Naive B cell (primary cell): ENCODE measurements around the gene ACE2. TPM values are rescaled to one million over a fixed set of nuclear protein-coding genes. Genes with fewer than 3 reads are reported as not detected.

ENCODE experiments used
- ATAC-seq, 2 donors: fragments of 150-1000 bp; cut with Tn5 transposase; 2 replicates each; pipeline ENCODE4 v1.10.0; 2021; ENCODE audit warnings: low read depth in 2 of 2, mild to moderate bottlenecking in 2 of 2, moderate library complexity in 2 of 2
- DNase-seq: peaks from one replicate; pipeline ENCODE4 v3.0.0; 2022
- H3K27ac Mint-ChIP-seq, 6 donors: one replicate each; pipeline ENCODE4 v1.8.0; 2020 to 2022; ENCODE audit warnings: mild to moderate bottlenecking in 6 of 6, mixed read lengths in 6 of 6, moderate library complexity in 5 of 6, inconsistent platforms in 2 of 6
- H3K27me3 Mint-ChIP-seq, 3 donors: one replicate each; pipeline ENCODE4 v1.8.0; 2021 to 2022; ENCODE audit warnings: mixed read lengths in 3 of 3, mild to moderate bottlenecking in 1 of 3
- H3K36me3 Mint-ChIP-seq, 2 donors: one replicate each; pipeline ENCODE4 v1.8.0; 2020 to 2022; ENCODE audit warnings: mixed read lengths in 2 of 2, inconsistent platforms in 1 of 2, mild to moderate bottlenecking in 1 of 2
- H3K4me1 Mint-ChIP-seq, 3 donors: one replicate each; pipeline ENCODE4 v1.8.0; 2020 to 2022; ENCODE audit warnings: mixed read lengths in 3 of 3, inconsistent platforms in 1 of 3, mild to moderate bottlenecking in 1 of 3, moderate library complexity in 1 of 3
- H3K4me3 Mint-ChIP-seq, 8 donors: one replicate each; pipeline ENCODE4 v1.8.0; 2020 to 2022; ENCODE audit warnings: mild to moderate bottlenecking in 8 of 8, mixed read lengths in 8 of 8, moderate library complexity in 8 of 8, inconsistent platforms in 2 of 8
- H3K9me3 Mint-ChIP-seq, 7 donors: one replicate each; pipeline ENCODE4 v1.8.0; 2020 to 2022; ENCODE audit warnings: mixed read lengths in 7 of 7, mild to moderate bottlenecking in 5 of 7, inconsistent platforms in 2 of 7, moderate library complexity in 1 of 7
- polyA plus RNA-seq, 6 donors: library from polyadenylated mRNA; unstranded; fragments of 300-500 nt; fragmentation: Illumina TruSeq; gene quantifications; one replicate each; pipeline ENCODE4 v1.2.3, GENCODE V29; 2021; ENCODE audit warnings: low read depth in 6 of 6

ACE2 gene
- polyA plus RNA-seq, 6 donors from 2014 or later: 0.11 TPM; not detected in 5

DNA sequence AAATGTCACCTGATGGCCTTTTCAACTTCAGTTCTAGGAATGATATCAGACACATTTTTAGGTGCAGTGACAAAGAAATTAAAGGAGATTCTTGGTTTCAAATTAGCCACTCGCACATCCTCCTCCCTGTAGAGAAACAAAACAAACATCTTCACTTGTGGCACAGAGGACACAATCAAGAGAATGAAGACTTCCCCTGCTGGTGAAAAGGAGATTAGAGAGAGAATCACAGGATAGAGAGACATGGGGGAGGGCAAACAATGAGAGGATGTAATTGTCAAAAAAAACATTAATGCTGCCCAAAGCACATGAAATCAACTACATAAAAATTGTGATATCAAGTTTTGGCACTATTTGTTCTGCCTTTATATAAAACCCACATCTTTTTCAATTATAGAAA is 34.5 kb downstream of the ACE2 start:
- ATAC-seq: no peak
- H3K9me3 Mint-ChIP-seq: no peaks in the 10 kb centered on the region

DNA sequence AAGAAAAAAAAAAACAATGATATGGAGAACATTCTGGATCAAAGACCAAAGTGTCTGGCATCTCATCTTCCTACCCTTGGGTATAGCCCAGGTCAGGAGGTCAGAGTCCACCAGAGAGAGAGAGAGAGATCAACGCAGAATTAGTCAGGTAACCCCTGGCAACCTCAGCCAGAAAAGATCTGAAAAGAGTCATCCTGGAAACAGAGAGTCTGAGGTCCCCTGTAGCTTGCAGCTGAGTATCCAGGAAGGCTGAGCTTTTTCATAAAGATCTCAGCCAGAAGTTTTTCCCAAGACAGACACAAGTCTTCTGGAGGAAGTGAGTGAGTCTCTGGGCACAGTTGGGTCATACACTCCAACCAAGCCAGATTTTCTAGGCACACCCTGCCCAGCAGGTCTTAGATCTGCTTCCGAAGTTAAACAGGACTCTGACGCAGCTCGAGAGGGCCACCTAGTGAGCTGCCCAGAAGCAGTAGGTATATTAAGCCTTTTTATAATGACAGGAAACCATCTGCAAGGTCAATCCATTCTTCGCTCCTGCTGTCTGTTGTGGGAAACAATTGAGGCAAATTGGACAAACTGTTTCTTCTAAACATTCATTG is 35.7 kb downstream of the ACE2 start:
- Mint-ChIP-seq H3K9me3 (no peaks in the 10 kb centered on the region), H3K27me3 (peaks cover 0 to 51% (median 12%) of the 10 kb centered on the region in 3 donors), H3K4me1 (no peaks in the 10 kb centered on the region), H3K27ac (no peak overlapping the region), H3K36me3 (no peaks in the 10 kb centered on the region), H3K4me3 (no peak overlapping the region)
- no peak for DNase-seq
- no peak for ATAC-seq

More for the DNA sequence above, 34.5 kb downstream of the ACE2 start:
- no peaks in the 10 kb centered on the region for H3K4me1 Mint-ChIP-seq
- DNase-seq: no peak
- H3K36me3 Mint-ChIP-seq: no peaks in the 10 kb centered on the region
- no peak overlapping the region for H3K27ac Mint-ChIP-seq
- H3K4me3 Mint-ChIP-seq: no peak overlapping the region
- peaks cover 0 to 51% (median 12%) of the 10 kb centered on the region in 3 donors for H3K27me3 Mint-ChIP-seq

DNA sequence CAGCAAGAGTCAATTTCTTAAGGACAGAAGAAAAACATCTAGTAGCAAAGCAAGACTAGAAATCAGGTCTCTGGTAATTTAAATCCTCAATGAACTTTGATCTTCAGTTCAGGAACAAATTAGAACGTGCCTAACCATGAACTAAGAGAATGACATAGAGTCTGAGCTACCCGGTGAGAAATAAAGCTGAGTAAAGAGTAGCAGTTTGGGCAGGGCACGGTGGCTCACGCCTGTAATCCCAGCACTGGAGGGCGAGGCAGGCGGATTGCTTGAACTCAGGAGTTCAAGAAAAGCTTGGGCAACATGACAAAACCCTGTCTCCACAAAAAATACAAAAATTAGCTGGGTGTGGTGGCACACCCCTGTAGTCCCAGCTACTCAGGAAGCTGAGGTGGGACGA is 37.7 kb downstream of the ACE2 start:
- Mint-ChIP-seq H3K4me1 (no peaks in the 10 kb centered on the region), H3K36me3 (no peaks in the 10 kb centered on the region), H3K27me3 (peaks cover 0 to 42% (median 12%) of the 10 kb centered on the region in 3 donors), H3K9me3 (no peaks in the 10 kb centered on the region), H3K4me3 (no peak overlapping the region), H3K27ac (no peak overlapping the region)
- DNase-seq (no peak), ATAC-seq (no peak)

DNA sequence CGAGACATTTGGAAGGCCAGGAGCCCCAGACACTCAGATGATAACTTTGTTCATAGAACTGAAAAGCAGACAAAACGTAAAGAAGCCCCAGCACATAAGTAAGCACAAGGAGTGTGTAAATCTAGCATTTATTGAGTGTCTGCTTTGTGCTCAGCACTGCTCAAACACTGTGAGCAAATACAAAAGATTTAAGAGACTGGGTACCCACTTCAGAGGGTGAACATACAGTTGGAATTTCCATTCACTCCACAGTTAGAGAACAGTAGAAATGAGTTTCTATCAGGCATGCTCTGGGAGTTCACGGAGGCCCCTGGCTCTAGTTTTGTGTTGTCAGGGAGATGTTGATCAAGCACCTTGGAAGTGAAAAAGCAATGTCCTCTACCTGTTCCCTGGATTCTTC is 39.8 kb downstream of the ACE2 start:
- H3K27me3 Mint-ChIP-seq: peaks cover 0 to 30% (median under 1%) of the 10 kb centered on the region in 3 donors
- no peak overlapping the region for H3K27ac Mint-ChIP-seq
- DNase-seq (no peak), ATAC-seq (no peak)
- H3K4me3 Mint-ChIP-seq: no peak overlapping the region
- H3K4me1 Mint-ChIP-seq: no peaks in the 10 kb centered on the region
- H3K36me3 Mint-ChIP-seq: no peaks in the 10 kb centered on the region
- no peaks in the 10 kb centered on the region for H3K9me3 Mint-ChIP-seq

DNA sequence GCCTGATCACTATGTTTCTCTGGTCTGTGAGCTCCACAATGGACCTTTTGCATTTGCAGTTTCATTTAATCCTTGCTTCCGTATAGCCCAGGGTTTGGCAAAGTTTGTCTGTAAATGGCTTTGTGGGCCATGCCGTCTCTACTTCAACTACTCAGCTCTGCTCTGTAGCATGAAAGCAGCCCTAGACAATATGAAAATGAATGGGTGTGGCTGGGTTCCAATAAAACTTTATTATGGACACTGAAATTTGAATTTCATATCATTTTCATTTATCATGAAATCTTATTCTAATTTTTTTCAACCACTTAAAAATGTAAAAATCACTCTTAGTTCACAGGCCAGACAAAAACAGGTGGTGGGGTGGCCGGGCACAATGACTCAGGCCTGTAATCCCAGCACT is 41.5 kb downstream of the ACE2 start:
- no peaks in the 10 kb centered on the region for H3K4me1 Mint-ChIP-seq
- no peak overlapping the region for H3K27ac Mint-ChIP-seq
- no peak overlapping the region for H3K4me3 Mint-ChIP-seq
- no peaks in the 10 kb centered on the region for H3K36me3 Mint-ChIP-seq
- H3K27me3 Mint-ChIP-seq: peaks cover 0 to 19% (median 0%) of the 10 kb centered on the region in 3 donors
- ATAC-seq: no peak
- DNase-seq: no peak
- H3K9me3 Mint-ChIP-seq: no peaks in the 10 kb centered on the region

DNA sequence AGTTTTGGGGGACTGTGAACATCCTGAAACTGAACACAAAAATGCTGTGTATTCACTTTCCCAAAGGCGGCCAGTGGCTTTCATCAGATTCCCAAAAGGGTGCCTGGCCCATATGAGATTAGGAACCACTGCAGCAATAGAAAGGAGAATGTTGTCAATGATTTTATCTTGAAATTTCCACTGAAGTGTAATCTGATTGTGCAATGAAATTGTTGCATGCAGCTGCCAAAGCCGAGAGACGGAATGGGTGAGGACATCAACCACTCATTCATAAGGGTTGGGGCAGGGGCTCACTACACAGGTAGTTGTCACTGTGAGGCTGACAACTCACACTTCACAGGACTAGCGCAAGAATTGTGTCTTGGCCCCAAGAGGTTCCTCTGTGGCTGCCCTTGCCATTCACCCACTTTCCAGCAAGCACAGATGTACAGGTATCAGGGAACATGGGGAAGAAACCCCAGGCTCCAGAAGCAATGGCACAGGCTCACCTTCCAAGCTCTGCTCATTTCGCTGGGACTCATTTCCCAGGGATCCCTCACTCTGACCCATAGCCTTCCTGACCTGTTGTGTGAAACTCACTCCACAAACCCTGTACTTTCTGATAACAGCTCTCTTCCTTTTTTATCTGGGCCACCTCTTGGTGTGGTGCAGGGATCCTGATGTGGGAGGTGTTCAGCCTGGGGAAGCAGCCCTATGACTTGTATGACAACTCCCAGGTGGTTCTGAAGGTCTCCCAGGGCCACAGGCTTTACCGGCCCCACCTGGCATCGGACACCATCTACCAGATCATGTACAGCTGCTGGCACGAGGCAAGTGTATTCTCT is 51.4 kb downstream of the ACE2 start:
- no peaks in the 10 kb centered on the region for H3K36me3 Mint-ChIP-seq
- peaks cover 0 to 45% (median 0%) of the 10 kb centered on the region in 3 donors for H3K27me3 Mint-ChIP-seq
- no peak overlapping the region for H3K4me3 Mint-ChIP-seq
- H3K9me3 Mint-ChIP-seq: peaks cover 0 to 13% (median 2%) of the 10 kb centered on the region in 7 donors
- H3K4me1 Mint-ChIP-seq: no peaks in the 10 kb centered on the region
- ATAC-seq: no peak
- H3K27ac Mint-ChIP-seq: no peak overlapping the region
- no peak for DNase-seq

DNA sequence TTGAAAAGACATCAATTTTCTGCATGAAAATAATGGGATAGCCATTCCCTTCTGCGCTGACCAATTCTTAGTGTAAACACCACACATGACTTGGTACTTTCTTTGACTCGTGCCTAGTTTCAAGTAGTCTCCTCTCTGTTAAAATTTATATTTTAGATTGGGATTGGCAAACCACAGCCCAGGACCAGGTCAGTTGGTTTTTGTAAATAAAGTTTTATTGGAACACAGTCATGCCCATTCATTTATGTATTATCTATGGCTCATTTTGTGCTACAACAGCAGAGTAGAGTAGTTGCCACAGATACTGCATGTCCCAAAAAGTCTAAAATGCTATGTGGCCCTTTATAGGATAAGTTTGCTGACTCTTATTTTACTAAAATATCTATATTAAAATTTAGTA is 53.4 kb downstream of the ACE2 start:
- H3K9me3 Mint-ChIP-seq: peaks cover 0 to 13% (median 2%) of the 10 kb centered on the region in 7 donors
- H3K27ac Mint-ChIP-seq: no peak overlapping the region
- DNase-seq (no peak), ATAC-seq (no peak)
- no peaks in the 10 kb centered on the region for H3K36me3 Mint-ChIP-seq
- H3K4me3 Mint-ChIP-seq: no peak overlapping the region
- H3K27me3 Mint-ChIP-seq: peaks cover 0 to 38% (median 0%) of the 10 kb centered on the region in 3 donors
- H3K4me1 Mint-ChIP-seq: no peaks in the 10 kb centered on the region

DNA sequence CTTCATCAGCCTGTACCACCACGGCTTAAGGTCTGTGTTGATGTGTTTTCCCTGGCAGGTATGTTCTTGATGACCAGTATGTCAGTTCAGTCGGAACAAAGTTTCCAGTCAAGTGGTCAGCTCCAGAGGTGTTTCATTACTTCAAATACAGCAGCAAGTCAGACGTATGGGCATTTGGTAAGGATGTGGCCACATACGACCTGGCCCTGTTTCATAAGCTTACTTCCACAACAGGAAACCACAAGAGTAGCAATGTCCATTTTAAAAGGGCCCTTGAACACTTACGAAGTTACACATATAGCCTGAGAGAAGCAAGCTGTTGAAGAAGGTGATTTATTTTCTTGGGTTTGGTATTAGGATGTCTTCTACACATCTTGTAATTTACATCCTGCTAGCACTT is 54.0 kb downstream of the ACE2 start:
- ATAC-seq: no peak
- H3K9me3 Mint-ChIP-seq: peaks cover 0 to 13% (median 2%) of the 10 kb centered on the region in 7 donors
- DNase-seq: no peak
- no peaks in the 10 kb centered on the region for H3K4me1 Mint-ChIP-seq
- H3K27ac Mint-ChIP-seq: no peak overlapping the region
- peaks cover 0 to 38% (median 0%) of the 10 kb centered on the region in 3 donors for H3K27me3 Mint-ChIP-seq
- no peak overlapping the region for H3K4me3 Mint-ChIP-seq
- H3K36me3 Mint-ChIP-seq: no peaks in the 10 kb centered on the region

DNA sequence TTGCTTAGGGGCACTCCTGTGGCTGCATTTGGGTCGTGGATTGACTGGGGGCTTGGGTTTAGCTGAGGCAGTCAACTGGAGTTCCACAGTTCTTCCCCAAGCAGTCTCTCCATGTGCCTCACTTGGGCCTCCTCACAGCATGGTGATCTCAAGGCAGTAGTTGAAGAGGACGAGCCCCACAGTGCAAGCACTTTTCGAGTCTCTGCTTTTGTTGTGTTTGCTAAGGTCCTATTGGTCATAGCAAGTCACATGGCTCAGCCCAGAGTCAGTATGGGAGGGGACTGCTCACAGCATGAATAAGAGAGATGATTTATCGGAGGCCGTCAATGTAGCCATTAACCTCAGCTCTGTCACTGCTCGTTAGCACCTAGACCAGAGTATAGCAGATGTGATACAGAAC is 70.4 kb downstream of the ACE2 start:
- Mint-ChIP-seq H3K27me3 (peaks cover 0 to 30% (median 6%) of the 10 kb centered on the region in 3 donors), H3K4me1 (no peaks in the 10 kb centered on the region), H3K27ac (no peak overlapping the region), H3K4me3 (no peak overlapping the region), H3K9me3 (peaks cover 0 to 3% (median 0%) of the 10 kb centered on the region in 7 donors), H3K36me3 (no peaks in the 10 kb centered on the region)
- no peak for ATAC-seq
- no peak for DNase-seq

DNA sequence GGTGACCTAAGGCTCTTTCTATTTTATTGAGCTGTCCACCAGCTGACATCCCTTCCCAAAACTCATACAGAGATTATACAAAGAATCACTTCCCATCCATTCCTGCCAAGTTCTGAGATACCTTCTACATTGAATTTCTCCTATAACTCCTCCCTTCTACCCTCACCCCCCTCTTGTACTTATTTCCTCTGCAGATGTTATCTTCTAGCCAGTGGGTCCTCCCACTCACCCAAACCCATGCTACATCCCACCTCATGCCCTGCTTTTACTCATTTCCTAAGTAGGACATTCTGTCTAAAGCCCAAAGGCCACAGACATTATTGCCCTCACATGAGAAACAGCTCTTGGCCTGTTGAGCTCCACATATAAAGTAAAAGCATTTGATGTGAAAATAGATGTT is 71.6 kb downstream of the ACE2 start:
- Mint-ChIP-seq H3K27me3 (peaks cover 0 to 26% (median 6%) of the 10 kb centered on the region in 3 donors), H3K4me3 (no peak overlapping the region), H3K4me1 (no peaks in the 10 kb centered on the region)

DNA sequence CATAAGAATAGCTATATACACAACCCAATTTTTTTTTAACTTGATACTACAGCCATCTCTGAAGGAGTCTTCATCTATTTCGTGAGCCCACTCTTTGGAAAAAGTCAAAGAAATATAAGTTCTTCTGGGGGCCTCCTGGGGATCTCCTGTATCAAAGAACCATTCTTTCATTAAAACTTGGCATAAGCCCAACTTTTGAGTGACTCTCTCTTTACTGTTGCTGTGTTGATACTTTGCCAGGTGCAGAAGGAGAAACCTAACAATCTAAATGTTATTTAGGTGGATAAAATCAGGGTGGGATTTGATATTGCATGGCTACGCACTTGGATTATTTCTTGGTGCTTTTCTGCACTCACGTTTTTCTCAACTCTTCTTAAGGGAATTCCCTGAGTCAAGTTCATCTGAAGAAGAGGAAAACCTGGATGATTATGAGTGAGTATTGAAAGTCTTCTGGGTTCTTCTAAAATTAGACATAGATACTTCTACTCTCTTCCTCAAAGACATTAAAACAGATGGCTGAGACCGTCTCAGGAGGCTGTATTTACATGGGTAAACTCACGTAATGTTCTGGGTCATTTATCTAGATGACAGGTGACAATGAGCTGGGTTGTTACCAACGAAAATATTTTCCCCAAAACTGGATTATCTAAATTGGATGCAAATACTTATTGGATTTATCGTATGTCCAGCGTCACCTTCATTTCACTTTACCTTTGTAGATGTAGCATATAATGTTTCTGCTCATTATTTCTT is 74.9 kb downstream of the ACE2 start:
- Mint-ChIP-seq H3K4me3 (no peak overlapping the region), H3K9me3 (peaks cover 0 to 9% (median 2%) of the 10 kb centered on the region in 7 donors), H3K27ac (no peak overlapping the region), H3K36me3 (no peaks in the 10 kb centered on the region), H3K27me3 (peaks cover 6 to 35% (median 11%) of the 10 kb centered on the region in 3 donors), H3K4me1 (no peaks in the 10 kb centered on the region)
- no peak for ATAC-seq
- no peak for DNase-seq

More for the DNA sequence above, 71.6 kb downstream of the ACE2 start:
- no peaks in the 10 kb centered on the region for H3K36me3 Mint-ChIP-seq
- no peak for ATAC-seq
- no peak overlapping the region for H3K27ac Mint-ChIP-seq
- peaks cover 0 to 3% (median 0%) of the 10 kb centered on the region in 7 donors for H3K9me3 Mint-ChIP-seq
- DNase-seq: no peak

DNA sequence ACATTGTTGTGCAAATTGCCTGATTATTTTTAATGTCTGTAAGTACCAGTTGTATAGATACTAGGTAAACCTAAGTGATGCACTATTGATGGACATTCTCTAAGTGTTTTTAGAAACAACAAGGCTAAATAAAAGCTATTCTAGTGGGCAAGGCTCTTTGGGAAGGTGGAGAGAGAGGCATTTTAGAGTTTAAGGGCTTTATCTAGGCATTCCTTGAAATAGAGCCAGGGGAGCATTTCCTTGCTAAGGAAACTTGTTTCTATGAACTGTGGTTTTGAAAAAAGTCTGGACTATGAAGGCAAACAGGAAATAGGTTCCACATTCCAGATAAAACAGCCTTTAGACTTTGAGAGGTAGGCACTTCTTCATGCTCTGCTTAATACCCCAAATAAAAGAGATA is 76.3 kb downstream of the ACE2 start:
- peaks cover 6 to 35% (median 11%) of the 10 kb centered on the region in 3 donors for H3K27me3 Mint-ChIP-seq
- H3K27ac Mint-ChIP-seq: no peak overlapping the region
- H3K4me3 Mint-ChIP-seq: no peak overlapping the region
- peaks cover 0 to 9% (median 2%) of the 10 kb centered on the region in 7 donors for H3K9me3 Mint-ChIP-seq
- H3K36me3 Mint-ChIP-seq: no peaks in the 10 kb centered on the region
- no peak for DNase-seq
- ATAC-seq: no peak
- no peaks in the 10 kb centered on the region for H3K4me1 Mint-ChIP-seq

DNA sequence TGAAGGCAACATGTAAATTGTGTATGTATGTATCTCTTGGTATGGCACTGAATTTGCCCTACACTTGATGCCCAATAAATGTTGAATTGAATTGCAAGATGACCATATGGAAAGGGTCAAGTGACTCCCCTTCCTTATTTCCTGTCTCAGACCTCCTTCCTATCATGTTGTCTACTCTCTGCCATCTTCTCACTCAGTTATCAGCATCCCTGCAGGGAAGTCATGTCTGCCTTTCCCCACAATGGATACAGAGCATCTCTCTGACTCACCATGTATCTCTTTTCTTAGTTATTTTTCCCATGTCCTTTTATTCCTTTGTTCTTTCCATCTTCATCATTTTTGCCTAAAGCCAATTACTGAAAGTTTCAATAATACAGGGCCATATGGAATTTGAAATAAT is 77.7 kb downstream of the ACE2 start:
- ATAC-seq (no peak), DNase-seq (no peak)
- Mint-ChIP-seq H3K9me3 (peaks cover 0 to 7% (median 3%) of the 10 kb centered on the region in 7 donors), H3K4me3 (no peak overlapping the region), H3K4me1 (no peaks in the 10 kb centered on the region), H3K27me3 (peaks cover 6 to 40% (median 11%) of the 10 kb centered on the region in 3 donors), H3K36me3 (no peaks in the 10 kb centered on the region), H3K27ac (no peak overlapping the region)
